T-cell (primary cell): Measurements from ENCODE around the gene GRHL3. TPM values are rescaled to one million over a fixed set of nuclear protein-coding genes. Genes with fewer than 3 reads are reported as not detected.

Experiments
- total RNA-seq, 35 experiments: library from RNA in 6 of 35; stranded (reverse) in 6 of 35; fragments of 120-200 nt in 1 of 35; gene quantifications; one replicate each; pipeline versions ENCODE4 v1.2.1 to v1.2.4 and lab custom pipeline; 2013 to 2026

The GRHL3 gene
- total RNA-seq, 5 donors from 2014 or later (not counting 1 experiment from before 2014, with no cell fraction given), result not detected

Other genes with a start within 250 kb of the GRHL3 start
- gene MYOM3, start 207.2 kb upstream of the GRHL3 start, total RNA-seq, result not detected
- under 1 TPM in 2 of 5 donors, not detected in 3; 0.13 to 0.15 TPM for gene IL22RA1, start 176.2 kb upstream of the GRHL3 start, total RNA-seq
- 1 to 10 TPM; 2.4 to 7.0 (median 6.0) TPM for gene IFNLR1, start 132.1 kb upstream of the GRHL3 start, total RNA-seq
- 1 to 10 TPM; 3.4 to 5.6 (median 5.4) TPM for gene STPG1, start 94.4 kb downstream of the GRHL3 start, total RNA-seq
- gene NIPAL3, start 96.4 kb downstream of the GRHL3 start, total RNA-seq, result 10 to 100 TPM; 49.0 to 71.4 (median 59.7) TPM
- 100 to 1,000 TPM; 149 to 202 (median 186) TPM for gene RCAN3, start 183.5 kb downstream of the GRHL3 start, total RNA-seq
- under 1 TPM in 4 of 5 donors, not detected in 1; 0.13 to 0.23 (median 0.19) TPM for gene NCMAP, start 236.7 kb downstream of the GRHL3 start, total RNA-seq